HG03521 (cell line): ENCODE results near the gene CHD9NB.
"Not testable (repeated sequence)": the region's sequence is repeated elsewhere in the genome, so short reads cannot be mapped to it uniquely, and the experiment has no call there.

ENCODE experiments used
- ATAC-seq: cut with Tn5 transposase; IDR thresholded peaks from one replicate; pipeline ENCODE4 v1.9.1; 2021; ENCODE audit warnings: mild to moderate bottlenecking, moderate library complexity; ENCODE audit not compliant: unreplicated experiment

The CHD9NB gene

GRCh38 chr16:53084141-53084541 is 31.4 kb upstream of the CHD9NB start:
- ATAC-seq: no peak

GRCh38 chr16:53083119-53083518 is 30.4 kb upstream of the CHD9NB start:
- ATAC-seq: no peak

GRCh38 chr16:53082509-53082908 is 29.8 kb upstream of the CHD9NB start:
- ATAC-seq: no peak

GRCh38 chr16:53081686-53082407 is 29.1 kb upstream of the CHD9NB start:
- no peak for ATAC-seq

- ATAC-seq: no peak
These were observed 28.3 kb upstream of the CHD9NB start for GRCh38 chr16:53081032-53081424.

- no peak for ATAC-seq
These were observed 27.8 kb upstream of the CHD9NB start for GRCh38 chr16:53080345-53081031.

- no peak for ATAC-seq
These were observed 26.2 kb upstream of the CHD9NB start for GRCh38 chr16:53078765-53079485.

GRCh38 chr16:53078247-53078646 is 25.6 kb upstream of the CHD9NB start:
- no peak for ATAC-seq

- not testable (repeated sequence) for ATAC-seq
These were observed 22.8 kb upstream of the CHD9NB start for GRCh38 chr16:53075461-53075860.

- ATAC-seq: not testable (repeated sequence)
These were observed 21.6 kb upstream of the CHD9NB start for GRCh38 chr16:53074296-53074695.

GRCh38 chr16:53073022-53073421 is 20.3 kb upstream of the CHD9NB start:
- ATAC-seq: no peak

GRCh38 chr16:53071748-53072301 is 19.1 kb upstream of the CHD9NB start:
- peak; percentile 54 for ATAC-seq

GRCh38 chr16:53069772-53070171 is 17.1 kb upstream of the CHD9NB start:
- ATAC-seq: no peak

- ATAC-seq: peak; percentile 39
These were observed 15.7 kb upstream of the CHD9NB start for GRCh38 chr16:53068423-53068833.

- ATAC-seq: no peak
These were observed 15.0 kb upstream of the CHD9NB start for GRCh38 chr16:53067675-53068074.

GRCh38 chr16:53065461-53066061 is 12.9 kb upstream of the CHD9NB start:
- no peak for ATAC-seq

GRCh38 chr16:53064081-53064578 is 11.4 kb upstream of the CHD9NB start:
- ATAC-seq: no peak

GRCh38 chr16:53061701-53062159 is 9.0 kb upstream of the CHD9NB start:
- peak; percentile 81 for ATAC-seq

GRCh38 chr16:53061256-53061655 is 8.6 kb upstream of the CHD9NB start:
- peak; percentile 13 for ATAC-seq

- ATAC-seq: no peak
These were observed 7.0 kb upstream of the CHD9NB start for GRCh38 chr16:53059672-53060071.

- ATAC-seq: no peak
These were observed 6.2 kb upstream of the CHD9NB start for GRCh38 chr16:53058882-53059281.
